A549 (cell line): ENCODE measurements around the gene PDE4D. TPM values are rescaled to one million over a fixed set of nuclear protein-coding genes. Genes with fewer than 3 reads are reported as not detected.
A peak's percentile ranks its signal among the peaks of the same experiment; 100 is the strongest.

Source experiments
- ATAC-seq, 2 experiments: fragments of 200-7000 bp in 1 of 2; fragments of >200 bp in 1 of 2; cut with Nextera tagmentation in 1 of 2; cut with Tn5 transposase in 1 of 2; 3 replicates each; pipeline versions ENCODE4 v1.8.0 to v1.9.1; 2018 to 2020; ENCODE audit warnings: mild to moderate bottlenecking in 1 of 2, moderate library complexity in 1 of 2
- CTCF ChIA-PET: fragments of 300-600 bp; sonication (Branson Sonifier 250); formaldehyde crosslinking; extraction: SDS; loops from one replicate; lab custom pipeline; 2021; ENCODE audit warnings: antibody characterized with exemption, inconsistent platforms; lab: Yijun Ruan, JAX
- POLR2A ChIA-PET: fragments of 350-600 bp; formaldehyde crosslinking; extraction: SDS; loops from one replicate; lab custom pipeline; 2021; ENCODE audit warnings: antibody characterized with exemption, inconsistent platforms; lab: Yijun Ruan, JAX
- DNase-seq, 2 experiments: peaks; one replicate each; pipeline versions ENCODE4 v3.0.0 to v3.0.0-alpha.2; 2011 to 2016; ENCODE audit warnings: low read depth in 1 of 2, low spot score in 1 of 2
- FAIRE-seq: peaks from 2 replicates; lab custom pipeline; 2011; peaks lifted over from hg19 to GRCh38; lab: Jason Lieb, UNC
- H3K27ac ChIP-seq, 2 experiments: fragments of >200 bp; sonication (Bioruptor Twin); formaldehyde crosslinking; 3 replicates each; pipeline ENCODE4 v1.5.1; 2016 to 2017
- H3K4me1 ChIP-seq: fragments of >200 bp; sonication (Bioruptor Twin); formaldehyde crosslinking; 3 replicates; pipeline ENCODE4 v1.6.1; 2016
- H3K4me2 ChIP-seq: fragments of >200 bp; sonication (Bioruptor Twin); formaldehyde crosslinking; 3 replicates; pipeline ENCODE4 v1.6.1; 2016
- H3K4me3 ChIP-seq: fragments of >200 bp; sonication (Bioruptor Twin); formaldehyde crosslinking; 3 replicates; pipeline ENCODE4 v1.5.1; 2016
- H3K9me3 ChIP-seq: fragments of >200 bp; sonication (Bioruptor Twin); formaldehyde crosslinking; 3 replicates; pipeline ENCODE4 v1.6.1; 2016
- ATOH8 ChIP-seq: fragments of 250-450 bp; sonication (Bioruptor Pico); IDR thresholded peaks from 2 replicates; pipeline ENCODE4 v1.5.0; 2020; ENCODE audit warnings: low read depth, mild to moderate bottlenecking, moderate library complexity
- BCL3 ChIP-seq: fragments of >200 bp; sonication (Bioruptor Twin); formaldehyde crosslinking; IDR thresholded peaks from 3 replicates; pipeline ENCODE4 v1.6.1; 2016
- CTCF ChIP-seq: fragments of >200 bp; sonication (Bioruptor Twin); formaldehyde crosslinking; IDR thresholded peaks from 3 replicates; pipeline ENCODE4 v1.5.1; 2016
- E2F6 ChIP-seq: IDR thresholded peaks from 2 replicates; pipeline ENCODE4 v1.6.1; 2012; ENCODE audit warnings: low read depth, borderline replicate concordance
- ELK1 ChIP-seq: fragments of 150-350 bp; IDR thresholded peaks from 2 replicates; pipeline ENCODE4 v1.6.1; 2014; ENCODE audit warnings: low read depth, mild to moderate bottlenecking, low read length
- FOXS1 ChIP-seq: fragments of 250-450 bp; sonication (Bioruptor Pico); IDR thresholded peaks from 2 replicates; pipeline ENCODE4 v1.5.0; 2020; ENCODE audit warnings: mild to moderate bottlenecking, moderate library complexity
- HEYL ChIP-seq: fragments of 250-450 bp; sonication (Bioruptor Pico); IDR thresholded peaks from 2 replicates; pipeline ENCODE4 v1.8.0; 2021; ENCODE audit warnings: mild to moderate bottlenecking, moderate library complexity
- HOXA7 ChIP-seq: fragments of 250-450 bp; sonication (Bioruptor Pico); IDR thresholded peaks from 2 replicates; pipeline ENCODE4 v1.5.0; 2020; ENCODE audit warnings: mild to moderate bottlenecking, moderate library complexity
- HOXB13 ChIP-seq: fragments of 250-450 bp; sonication (Bioruptor Pico); IDR thresholded peaks from 2 replicates; pipeline ENCODE4 v1.5.0; 2020; ENCODE audit warnings: low read depth, mild to moderate bottlenecking, moderate library complexity
- HOXB5 ChIP-seq: fragments of 250-450 bp; sonication (Bioruptor Pico); IDR thresholded peaks from 2 replicates; pipeline ENCODE4 v1.5.0; 2020; ENCODE audit warnings: mild to moderate bottlenecking, moderate library complexity
- JUN ChIP-seq, 2 experiments: fragments of >200 bp; sonication (Bioruptor Twin); formaldehyde crosslinking; IDR thresholded peaks; 2 replicates in 1 of 2; 3 replicates in 1 of 2; pipeline ENCODE4 v1.6.1; 2016 to 2017
- JUNB ChIP-seq: fragments of >200 bp; sonication (Bioruptor Twin); formaldehyde crosslinking; IDR thresholded peaks from 2 replicates; pipeline ENCODE4 v1.6.1; 2016
- KDM1A ChIP-seq: fragments of 200-600 bp; sonication (generic); IDR thresholded peaks from 2 replicates; pipeline ENCODE4 v1.6.1; 2016; ENCODE audit warnings: low read depth, mild to moderate bottlenecking
- KDM5A ChIP-seq: fragments of 200-600 bp; sonication (generic); IDR thresholded peaks from 2 replicates; pipeline ENCODE4 v1.6.1; 2016; ENCODE audit warnings: antibody characterized with exemption, mild to moderate bottlenecking
- MAX ChIP-seq: IDR thresholded peaks from 2 replicates; pipeline ENCODE4 v1.6.1; 2012
- MYC ChIP-seq: IDR thresholded peaks from 2 replicates; pipeline ENCODE4 v1.6.1; 2012; ENCODE audit warnings: mild to moderate bottlenecking, inconsistent platforms, low read length, improper control_type of control experiment, borderline replicate concordance
- NFE2L2 ChIP-seq: fragments of 150-350 bp; conservative IDR thresholded peaks from 2 replicates; pipeline ENCODE4 v1.6.1; 2014; ENCODE audit warnings: low read length
- NPAS2 ChIP-seq: fragments of 250-450 bp; sonication (Bioruptor Pico); IDR thresholded peaks from 2 replicates; pipeline ENCODE4 v1.8.0; 2022; ENCODE audit warnings: mild to moderate bottlenecking, moderate library complexity, borderline replicate concordance
- NR3C1 ChIP-seq: fragments of >200 bp; sonication (Bioruptor Twin); formaldehyde crosslinking; IDR thresholded peaks from 3 replicates; pipeline ENCODE4 v1.6.1; 2017
- PBX3 ChIP-seq: IDR thresholded peaks from 2 replicates; pipeline ENCODE4 v1.6.1; 2012
- POLR2A ChIP-seq: IDR thresholded peaks from 2 replicates; pipeline ENCODE4 v1.6.1; 2012; ENCODE audit warnings: mild to moderate bottlenecking, low read length
- RARB ChIP-seq: fragments of 250-450 bp; sonication (Bioruptor Pico); IDR thresholded peaks from 2 replicates; pipeline ENCODE4 v1.8.0; 2021; ENCODE audit warnings: mild to moderate bottlenecking, moderate library complexity
- RCOR1 ChIP-seq: fragments of 150-350 bp; IDR thresholded peaks from 2 replicates; pipeline ENCODE4 v1.6.1; 2014; ENCODE audit warnings: antibody characterized with exemption, low read length, low read depth
- REST ChIP-seq: fragments of 200-600 bp; sonication (generic); IDR thresholded peaks from 2 replicates; pipeline ENCODE4 v1.6.1; 2016; ENCODE audit warnings: antibody characterized with exemption, mild to moderate bottlenecking, moderate library complexity
- RFX5 ChIP-seq: fragments of 450-650 bp; IDR thresholded peaks from 2 replicates; pipeline ENCODE4 v1.7.1; 2014; ENCODE audit warnings: antibody characterized with exemption, mild to moderate bottlenecking, moderate library complexity
- SMC3 ChIP-seq: fragments of >200 bp; sonication (Bioruptor Twin); formaldehyde crosslinking; IDR thresholded peaks from 3 replicates; pipeline ENCODE4 v1.6.1; 2018; ENCODE audit warnings: inconsistent platforms
- SREBF2 ChIP-seq: fragments of 450-650 bp; IDR thresholded peaks from 2 replicates; pipeline ENCODE4 v1.6.1; 2014; ENCODE audit warnings: mild to moderate bottlenecking, moderate library complexity
- USF2 ChIP-seq: fragments of 450-650 bp; IDR thresholded peaks from 2 replicates; pipeline ENCODE4 v1.6.1; 2014; ENCODE audit warnings: antibody characterized with exemption
- ZFP36 ChIP-seq: fragments of 450-650 bp; IDR thresholded peaks from 2 replicates; pipeline ENCODE4 v1.6.1; 2014; ENCODE audit warnings: borderline replicate concordance; ENCODE audit not compliant: partially characterized antibody
- ZSCAN20 ChIP-seq: fragments of 250-450 bp; sonication (Bioruptor Pico); IDR thresholded peaks from 2 replicates; pipeline ENCODE4 v1.8.0; 2022; ENCODE audit warnings: mild to moderate bottlenecking, moderate library complexity
- WGBS: methylation state at CpG from one replicate; pipeline ENCODE4 v1.1.6; 2017; ENCODE audit errors: missing lambda C conversion rate; 5-methylcytosine and 5-hydroxymethylcytosine counted together
- polyA plus RNA-seq, 4 experiments: library from polyadenylated mRNA; depleted of rRNA in 3 of 4; stranded (reverse); fragments of >200 nt; fragmentation: RNase III in 1 of 4; extraction: RNeasy Plus Mini Kit Qiagen cat#74134 plus additional on column Dnase treatment in 1 of 4; gene quantifications; 2 replicates in 3 of 4; 3 replicates in 1 of 4; pipeline ENCODE4 v1.2.3, GENCODE V29; 2011 to 2017

PDE4D gene
- polyA plus RNA-seq, 2 of the 4 experiments (the other 2 are of a cell fraction), result 74.0 to 213 TPM

- 2% methylated on average over 6 of the region's 6 CpGs for WGBS
- H3K9me3 ChIP-seq, result no peaks in the 10 kb centered on the region; the same call in 2 of the 3 replicates
- POLR2A ChIA-PET, result interaction anchor here (0.6 to 1.9 kb wide), 3 partner anchors 18 to 22 kb away, joined by 3 to 10 read pairs (median 8); no protein-coding TSS in a partner anchor
- CTCF ChIA-PET, result interaction anchor here (0.9 to 2.2 kb wide), 6 partner anchors 12 to 397 kb away, joined by 3 to 9 read pairs (median 3); no protein-coding TSS in a partner anchor
- no peak overlapping the region for H3K4me3 ChIP-seq
- H3K4me1 ChIP-seq, result peaks cover 56% of the 10 kb centered on the region
- FAIRE-seq, result peak; percentile 92
- peak overlapping the region; percentile 72 for H3K4me2 ChIP-seq
- ATAC-seq, result peak; percentile 77 to 89
- peak overlapping the region; percentile 91 to 95 for H3K27ac ChIP-seq
- DNase-seq, result peak in 1 of 2 experiments; percentile 93
- TF ChIP-seq HEYL (CRISPR knock-in tag) (no peak), NPAS2 (no peak), SREBF2 (no peak), CTCF (no peak), SMC3 (no peak), HOXA7 (CRISPR knock-in tag) (no peak), ELK1 (no peak), JUN (IDR thresholded peaks at IDR 0.05) (peak; percentile 43 to 75; a peak in 3 of 5 replicates), KDM5A (no peak), ATOH8 (CRISPR knock-in tag) (peak; percentile 62; the same call in 1 of the 2 replicates), MYC (no peak), RFX5 (no peak), KDM1A (no peak), HOXB13 (CRISPR knock-in tag) (no peak), HOXB5 (CRISPR knock-in tag) (no peak; the same call in 1 of the 2 replicates), MAX (peak; percentile 73), RARB (CRISPR knock-in tag) (no peak), REST (no peak), E2F6 (no peak), USF2 (peak; percentile 41; the same call in 1 of the 2 replicates), PBX3 (no peak), JUNB (peak; percentile 79), NFE2L2 (peak; percentile 45; the same call in 1 of the 2 replicates), RCOR1 (no peak), ZSCAN20 (no peak; the same call in 1 of the 2 replicates), ZFP36 (no peak), POLR2A (no peak), NR3C1 (no peak), FOXS1 (CRISPR knock-in tag) (no peak), BCL3 (no peak)
Measured at GRCh38 chr5:59786334-59786805, 107.2 kb downstream of the PDE4D start.
